Superior temporal gyrus (tissue), 1 donor: ENCODE results near the gene ATRN.

Source experiments
- DNase-seq: peaks from one replicate; pipeline ENCODE4 v3.0.0-alpha.2; 2016; ENCODE audit errors: extremely low spot score

The ATRN gene

GRCh38 chr20:3674995-3675900, 204.4 kb downstream of the ATRN start:
- no peak for DNase-seq

- DNase-seq = no peak
Observed at GRCh38 chr20:3677733-3678132, 206.9 kb downstream of the ATRN start.

GRCh38 chr20:3678198-3678597, 207.4 kb downstream of the ATRN start:
- no peak for DNase-seq

- DNase-seq = no peak
Observed at GRCh38 chr20:3678856-3679720, 208.3 kb downstream of the ATRN start.

GRCh38 chr20:3679749-3680700, 209.2 kb downstream of the ATRN start:
- no peak for DNase-seq

GRCh38 chr20:3680701-3681351, 210.0 kb downstream of the ATRN start:
- no peak for DNase-seq

- no peak for DNase-seq
Observed at GRCh38 chr20:3681352-3681930, 210.6 kb downstream of the ATRN start.

- no peak for DNase-seq
Observed at GRCh38 chr20:3681931-3682781, 211.3 kb downstream of the ATRN start, which contains the start of gene ADAM33. Gene ADAM33, minus strand, starts transcription at chr20:3682010. Its CDS starts 6 bp downstream, at chr20:3682004.

GRCh38 chr20:3685341-3685740, 214.5 kb downstream of the ATRN start:
- DNase-seq = no peak

GRCh38 chr20:3686421-3686820, 215.6 kb downstream of the ATRN start:
- DNase-seq = no peak

GRCh38 chr20:3686867-3687321, 216.1 kb downstream of the ATRN start:
- DNase-seq = peak; percentile 70

- peak; percentile 55 for DNase-seq
Observed at GRCh38 chr20:3687655-3688054, 216.8 kb downstream of the ATRN start.

- DNase-seq = no peak
Observed at GRCh38 chr20:3689978-3690377, 219.2 kb downstream of the ATRN start.

GRCh38 chr20:3690413-3690812, 219.6 kb downstream of the ATRN start:
- DNase-seq = no peak

- DNase-seq = no peak
Observed at GRCh38 chr20:3691306-3691705, 220.5 kb downstream of the ATRN start.

- DNase-seq = no peak
Observed at GRCh38 chr20:3691897-3692296, 221.1 kb downstream of the ATRN start.

- DNase-seq = no peak
Observed at GRCh38 chr20:3692706-3693294, 222.0 kb downstream of the ATRN start.

- DNase-seq = no peak
Observed at GRCh38 chr20:3693376-3693775, 222.6 kb downstream of the ATRN start.

GRCh38 chr20:3694864-3695263, 224.0 kb downstream of the ATRN start:
- no peak for DNase-seq
